DMS153 (cell line): ENCODE data around the gene YIPF3.
"Not testable (repeated sequence)": the region's sequence is repeated elsewhere in the genome, so short reads cannot be mapped to it uniquely, and the experiment has no call there.

Source experiments
- DNase-seq: peaks from one replicate; lab custom pipeline; 2025; lab: John Stamatoyannopoulos, UW

The YIPF3 gene

DNA sequence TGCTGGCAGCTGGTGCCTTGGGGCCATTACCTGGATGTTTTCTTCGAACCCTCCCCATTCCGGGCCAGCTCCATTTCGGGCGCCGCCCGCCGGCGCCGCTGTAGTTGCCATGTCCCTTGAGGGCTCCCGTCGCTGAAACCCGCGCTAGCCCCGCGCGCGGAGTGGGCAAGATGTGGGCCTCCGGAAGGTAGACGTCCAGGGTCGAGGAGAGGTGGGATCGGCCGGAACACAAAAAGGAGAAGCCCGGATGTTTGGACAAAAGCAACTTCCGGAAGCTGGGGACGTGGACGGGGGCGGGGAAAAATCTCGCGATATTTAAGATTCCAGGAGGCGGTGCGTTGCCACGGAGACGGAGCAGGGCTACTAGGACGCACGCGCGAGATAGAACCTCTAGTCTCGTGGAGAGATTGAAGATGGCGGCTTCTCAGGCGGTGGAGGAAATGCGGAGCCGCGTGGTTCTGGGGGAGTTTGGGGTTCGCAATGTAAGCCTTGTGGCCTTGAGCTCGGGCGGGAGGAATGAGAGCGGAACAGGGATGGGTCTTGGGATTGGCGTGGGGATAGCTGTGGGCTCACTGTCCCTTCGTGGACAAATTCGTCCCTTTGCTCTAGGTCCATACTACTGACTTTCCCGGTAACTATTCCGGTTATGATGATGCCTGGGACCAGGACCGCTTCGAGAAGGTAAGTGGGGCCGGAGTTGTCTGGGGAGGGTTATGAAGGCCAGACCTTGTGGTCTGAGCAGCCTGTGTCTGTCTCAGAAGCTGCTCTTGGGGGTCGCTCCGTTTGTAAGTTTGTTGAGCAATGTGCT lies at the start of gene YIPF3, which contains the start of gene POLR1C:
TSS of gene YIPF3 (minus strand) at position 230 of the 808 bp plus-strand sequence. CDS start at position 111, 119 bp downstream.
TSS of gene POLR1C (plus strand) at position 393 of the 808 bp plus-strand sequence. CDS start at position 414, 21 bp downstream.
- peak; percentile 96 for DNase-seq

DNA sequence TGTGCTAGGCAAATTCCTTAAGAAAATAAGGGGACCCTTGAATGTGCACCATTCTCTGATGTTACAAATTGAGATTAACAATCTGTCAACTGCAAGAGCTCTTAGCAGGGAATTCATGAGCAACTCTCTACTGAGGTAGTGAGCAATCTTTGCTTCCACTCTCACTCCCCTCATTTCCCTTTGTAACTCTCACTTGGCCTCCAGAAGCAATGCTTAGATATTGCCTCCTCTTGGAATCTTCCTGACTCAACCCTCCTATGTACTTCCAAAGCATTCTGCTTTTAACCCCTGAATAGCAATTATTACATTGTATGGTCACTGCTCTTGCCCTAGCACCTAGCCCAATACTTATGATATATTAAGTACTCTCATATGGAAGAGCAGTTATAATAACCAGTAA lies 42.6 kb upstream of the YIPF3 start:
- no peak for DNase-seq

DNA sequence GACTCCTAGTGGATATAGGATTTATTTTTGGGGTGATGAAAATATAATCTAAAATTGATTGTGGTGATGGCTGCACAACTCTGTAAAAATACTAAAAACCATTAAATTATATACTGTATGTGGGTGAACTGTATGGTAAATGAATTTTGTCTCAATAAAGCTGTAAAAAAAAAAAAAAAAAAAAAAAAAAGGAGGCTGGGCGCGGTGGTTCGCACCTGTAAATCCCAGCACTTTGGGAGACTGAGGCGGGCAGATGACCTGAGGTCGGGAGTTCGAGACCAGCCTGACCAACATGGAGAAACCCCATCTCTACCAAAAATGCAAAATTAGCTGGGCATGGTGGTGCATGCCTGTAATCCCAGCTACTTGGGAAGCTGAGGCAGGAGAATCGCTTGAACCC lies 40.9 kb upstream of the YIPF3 start:
- not testable (repeated sequence) for DNase-seq

DNA sequence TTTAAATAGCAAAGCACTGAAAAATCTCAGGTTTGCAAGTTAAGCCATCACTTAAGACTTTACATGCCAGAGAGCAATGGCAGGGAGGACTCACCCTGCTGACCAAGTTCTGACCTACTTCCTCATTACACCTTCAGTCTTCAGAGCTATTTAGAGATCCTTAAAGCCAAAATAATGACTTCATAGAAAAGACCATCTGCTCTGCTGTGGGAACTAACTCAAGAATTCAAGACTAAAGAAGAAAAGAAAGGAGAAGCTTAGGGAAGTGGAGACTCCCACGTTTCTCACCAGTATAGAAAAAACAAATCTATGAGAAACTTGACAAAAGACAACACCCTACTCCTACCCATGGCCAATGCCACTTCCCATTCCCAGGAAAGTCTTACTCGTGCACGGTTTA lies 30.5 kb upstream of the YIPF3 start:
- DNase-seq, result no peak

GRCh38 chr6:43544461-43544860 lies 27.7 kb upstream of the YIPF3 start:
- DNase-seq, result no peak

- DNase-seq, result no peak
These were observed 25.2 kb upstream of the YIPF3 start for GRCh38 chr6:43541774-43542471.

- no peak for DNase-seq
These were observed 23.8 kb upstream of the YIPF3 start for GRCh38 chr6:43540507-43540906.

DNA sequence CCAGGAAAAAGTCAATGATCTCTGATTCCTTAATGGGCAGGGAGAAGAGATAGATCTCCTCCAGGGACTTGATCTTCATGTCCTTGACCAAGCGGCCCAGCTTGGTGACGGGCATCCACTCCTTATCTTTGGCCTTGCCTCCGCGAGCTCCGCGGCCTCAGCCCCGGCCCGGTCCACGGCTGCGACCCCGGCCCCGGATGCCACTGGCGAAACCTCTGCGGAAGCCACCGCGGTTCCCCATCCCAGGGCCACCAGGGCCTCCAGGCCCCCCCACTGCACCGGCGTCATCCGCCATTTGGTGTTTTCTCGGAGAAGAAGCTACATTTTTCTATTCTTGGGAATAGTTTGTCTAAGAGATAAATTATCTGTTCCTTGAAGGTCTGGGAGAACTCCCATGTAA lies 22.7 kb upstream of the YIPF3 start:
- not testable (repeated sequence) for DNase-seq

DNA sequence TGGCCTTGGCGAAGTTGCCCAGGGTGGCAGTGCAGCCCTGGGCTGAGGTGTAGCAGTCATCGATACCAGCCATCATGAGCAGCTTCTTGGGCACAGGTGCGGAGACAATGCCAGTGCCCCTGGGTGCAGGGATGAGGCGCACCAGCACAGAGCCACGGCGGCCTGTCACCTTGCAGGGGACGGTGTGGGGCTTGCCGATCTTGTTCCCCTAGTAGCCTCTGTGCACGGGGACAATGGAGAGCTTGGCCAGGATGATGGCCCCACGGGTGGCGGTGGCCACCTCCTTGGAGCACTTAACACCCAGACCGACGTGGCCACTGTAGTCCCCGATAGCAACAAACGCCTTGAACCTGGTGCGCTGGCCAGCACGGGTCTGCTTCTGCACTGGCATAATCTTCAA lies 22.3 kb upstream of the YIPF3 start:
- DNase-seq, result not testable (repeated sequence)

GRCh38 chr6:43532201-43532600 lies 15.5 kb upstream of the YIPF3 start:
- no peak for DNase-seq

GRCh38 chr6:43524483-43524961 lies 7.8 kb upstream of the YIPF3 start:
- DNase-seq, result no peak

GRCh38 chr6:43523284-43523683 lies 6.6 kb upstream of the YIPF3 start:
- DNase-seq, result no peak

DNA sequence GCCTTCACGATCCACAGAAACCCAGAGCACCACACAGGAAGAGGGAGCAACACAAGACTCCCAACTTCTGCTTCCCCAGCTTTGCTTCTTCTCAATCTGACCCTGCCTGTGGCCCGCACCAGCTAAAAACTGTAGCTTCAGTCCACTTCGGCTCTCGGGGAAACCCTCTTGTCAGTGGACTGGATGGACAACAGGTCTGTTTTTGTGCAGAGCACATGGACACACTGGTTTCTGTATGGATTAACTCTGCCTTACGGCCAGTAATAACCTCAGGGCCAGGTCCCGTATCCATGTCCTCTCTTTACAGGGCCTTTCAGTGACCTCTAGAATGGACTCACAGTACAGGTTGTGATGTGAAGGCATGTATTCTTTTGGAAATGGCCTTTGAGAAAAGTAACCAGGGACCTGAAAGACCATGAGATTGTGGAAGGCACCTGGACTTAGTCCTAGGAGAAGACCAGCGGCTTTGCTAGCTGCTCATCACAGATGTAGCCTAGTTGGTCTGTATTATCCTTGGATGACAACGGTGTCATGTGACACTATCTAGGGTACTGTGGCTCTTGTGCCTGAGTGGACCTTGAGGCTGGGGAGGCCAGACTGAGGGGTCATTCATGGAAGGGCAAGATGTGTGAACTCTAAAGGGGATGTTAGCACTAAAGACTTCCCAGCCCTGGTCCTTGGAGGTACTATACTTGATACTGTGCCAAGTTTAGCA lies 6.0 kb upstream of the YIPF3 start:
- DNase-seq, result no peak

DNA sequence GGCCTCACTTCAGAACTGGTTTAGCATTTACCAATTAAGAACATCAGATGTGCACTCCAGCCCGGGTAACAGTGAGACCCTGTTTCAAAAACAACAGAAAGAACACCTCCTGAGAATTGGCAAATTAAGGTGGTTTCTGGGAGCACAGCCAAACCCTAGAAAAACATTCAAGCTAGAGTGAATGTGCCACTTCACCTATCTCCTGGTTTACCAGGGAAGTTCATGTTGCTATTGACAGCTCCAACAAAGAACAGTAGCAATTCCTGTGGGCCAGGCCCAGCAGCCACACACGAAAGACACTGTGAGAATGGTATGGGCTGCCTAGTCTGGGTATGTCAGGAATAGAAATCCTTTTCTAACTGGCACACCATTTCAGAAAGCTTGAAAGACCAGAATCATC lies 5.1 kb upstream of the YIPF3 start:
- no peak for DNase-seq

- no peak for DNase-seq
These were observed 3.4 kb upstream of the YIPF3 start for GRCh38 chr6:43520097-43520496.

- DNase-seq, result no peak
These were observed 1.0 kb upstream of the YIPF3 start for GRCh38 chr6:43517505-43518357.

DNA sequence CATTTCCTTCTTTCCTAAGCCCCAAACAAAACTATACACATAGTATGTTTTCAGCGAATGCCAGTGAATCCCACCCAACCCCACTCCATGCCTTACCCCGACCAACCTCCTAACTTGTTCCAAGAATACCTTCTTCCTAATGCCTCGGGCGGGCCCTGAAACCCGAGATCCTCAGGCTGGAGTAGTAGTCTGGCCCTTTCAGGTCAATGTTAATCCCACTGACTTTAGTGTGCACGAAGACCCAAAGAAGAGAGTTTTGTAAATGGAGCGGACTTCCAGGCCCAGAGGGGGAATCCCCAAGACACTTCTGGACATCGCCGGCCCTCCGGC lies 394 bp downstream of the YIPF3 start:
- no peak for DNase-seq

GRCh38 chr6:43515808-43516207 lies 918 bp downstream of the YIPF3 start:
- DNase-seq, result no peak

- no peak for DNase-seq
These were observed 4.8 kb downstream of the YIPF3 start for GRCh38 chr6:43511824-43512415.

- DNase-seq, result peak; percentile 59
These were observed 5.9 kb downstream of the YIPF3 start for GRCh38 chr6:43510827-43511163.
